Measurements from ENCODE around the gene CNOT11. TPM values are rescaled to one million over a fixed set of nuclear protein-coding genes. Genes with fewer than 3 reads are reported as not detected.
A peak's percentile ranks its signal among the peaks of the same experiment; 100 is the strongest.

CNOT11 gene
- total and polyA plus RNA-seq, 2 of the 8 experiments (the other 6 are each of a cell fraction or from before 2014, with no cell fraction given), result 41.5 to 54.6 TPM

DNA sequence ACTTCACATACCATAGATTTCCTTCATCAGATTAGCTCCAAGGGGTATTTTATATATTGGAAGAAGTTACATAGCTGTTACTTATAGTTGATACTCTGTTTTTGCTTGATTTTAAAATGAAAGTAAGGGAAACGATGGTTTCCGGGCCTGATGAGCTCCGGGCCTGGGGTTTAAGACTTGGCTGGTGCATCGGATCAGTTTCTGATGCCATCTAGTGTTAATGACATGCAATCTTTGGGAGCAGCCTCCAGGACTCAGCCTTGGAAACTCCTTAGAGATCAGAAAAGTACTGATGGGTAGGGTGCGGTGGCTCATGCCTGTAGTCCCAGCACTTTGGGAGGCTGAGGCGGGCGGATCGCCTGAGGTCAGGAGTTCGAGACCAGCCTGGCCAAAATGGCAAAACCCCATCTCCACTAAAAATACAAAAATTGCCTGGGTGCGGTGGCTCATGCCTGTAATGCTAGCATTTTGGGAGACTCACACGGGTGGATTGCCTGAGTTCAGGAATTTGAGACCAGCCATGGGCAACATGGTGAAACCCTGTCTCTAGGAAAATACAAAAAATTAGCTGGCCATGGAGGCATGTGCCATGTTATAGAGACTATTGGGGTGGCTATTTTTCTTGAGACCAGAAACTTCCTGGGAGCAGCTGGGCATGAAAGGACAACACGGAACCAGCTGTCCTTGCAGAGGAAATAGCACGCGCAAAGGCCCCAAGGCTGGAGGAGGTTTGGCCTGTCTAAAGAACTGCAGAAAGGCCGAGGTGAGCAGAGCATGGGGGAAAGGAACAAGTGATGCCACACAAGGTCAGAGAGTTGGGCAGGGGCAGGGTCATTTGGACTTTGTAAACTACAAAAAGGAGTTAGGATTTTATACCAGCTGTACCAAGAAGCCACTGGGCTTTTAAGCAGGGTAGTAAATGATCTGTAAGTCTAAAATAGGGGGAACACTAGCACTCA is 46.9 kb upstream of the CNOT11 start:
- H3K79me1 ChIP-seq (ENCODE audit: low read depth, low read length), result no peaks in the 10 kb centered on the region
- WGBS, 2 experiments (ENCODE audit: extremely low coverage in 1 of 2, insufficient coverage in 1 of 2, insufficient read length in 1 of 2, insufficient replicate concordance in 2 of 2, low coverage in 1 of 2, low lambda C conversion rate in 2 of 2, missing lambda C conversion rate in 1 of 2), result 81% methylated on average over 15 of the region's 15 CpGs; no CpG with 5 or more reads in 1 of the 2 experiments
- H3K27ac ChIP-seq (ENCODE audit: low read depth, low read length), result no peak overlapping the region
- no peak overlapping the region for H3K4ac ChIP-seq (replicated peaks; ENCODE audit: insufficient read length, low read depth, low read length)
- no peaks in the 10 kb centered on the region; a peak in 1 of 4 replicates for H3K9me3 ChIP-seq (ENCODE audit: insufficient read depth in 2 of 2, low read depth in 1 of 2, low read length in 1 of 2)
- no peak overlapping the region for H4K91ac ChIP-seq (replicated peaks; ENCODE audit: insufficient read length, low read length)
- FAIRE-seq, result peak; percentile 36
- no peaks in the 10 kb centered on the region for H3K23me2 ChIP-seq (ENCODE audit: low read depth, low read length)
- H4K8ac ChIP-seq (ENCODE audit: extremely low read depth, insufficient read depth, low read length), result no peak overlapping the region
- H3K27me3 ChIP-seq (replicated peaks in 1 of 4; ENCODE audit: control insufficient read depth in 3 of 4, extremely low read depth in 1 of 4, insufficient read depth in 3 of 4, low read length in 3 of 4), result no peaks in the 10 kb centered on the region
- H3K4me2 ChIP-seq (ENCODE audit: insufficient read depth in 1 of 2, low read depth in 2 of 2, low read length in 2 of 2), result no peak overlapping the region
- H3K56ac ChIP-seq (replicated peaks; ENCODE audit: insufficient read length, low read depth, low read length), result no peak overlapping the region
- H4K5ac ChIP-seq (ENCODE audit: insufficient read length, low read depth, low read length), result no peak overlapping the region
- H3K4me3 ChIP-seq (ENCODE audit: extremely low read depth in 1 of 4, insufficient read depth in 2 of 4, low read depth in 3 of 4, low read length in 4 of 4), result no peak overlapping the region
- no peak overlapping the region for H2BK5ac ChIP-seq (ENCODE audit: low read depth, low read length)
- H4K20me1 ChIP-seq (replicated peaks in 1 of 2; ENCODE audit: control insufficient read depth in 1 of 2, insufficient read depth in 2 of 2, low read length in 2 of 2), result no peaks in the 10 kb centered on the region
- no peak overlapping the region for H2BK20ac ChIP-seq (ENCODE audit: low read length)
- no peak overlapping the region; the same call in 1 of the 2 replicates for H2AFZ ChIP-seq (ENCODE audit: low read length)
- H3K23ac ChIP-seq (ENCODE audit: insufficient read length), result no peak overlapping the region
- no peak overlapping the region for H2BK15ac ChIP-seq (ENCODE audit: low read length)
- no peak overlapping the region for H2BK120ac ChIP-seq (replicated peaks; ENCODE audit: low read depth, low read length)
- H3K9ac ChIP-seq (replicated peaks in 1 of 4; ENCODE audit: extremely low read depth in 1 of 4, low read depth in 3 of 4, low read length in 3 of 4), result no peak overlapping the region
- ChIA-PET CTCF (ENCODE audit: partially characterized antibody) (interaction anchor here (0.6 to 9.5 kb wide), 33 partner anchors 11 to 595 kb away, joined by 3 to 136 read pairs (median 4); partner anchors contain the start of gene TBC1D8), POLR2A (ENCODE audit: partially characterized antibody) (interaction anchor here (0.6 to 1.9 kb wide), 5 partner anchors 9 to 202 kb away, joined by 3 to 8 read pairs (median 3); no protein-coding TSS in a partner anchor)
- H3K4me1 ChIP-seq (replicated peaks in 1 of 4; ENCODE audit: control insufficient read depth in 3 of 4, insufficient read depth in 4 of 4, low read length in 3 of 4), result no peaks in the 10 kb centered on the region
- H3K14ac ChIP-seq (ENCODE audit: insufficient read length), result no peak overlapping the region
- no peak overlapping the region for H2AK5ac ChIP-seq (ENCODE audit: low read depth, low read length)
- no peaks in the 10 kb centered on the region for H3K36me3 ChIP-seq (ENCODE audit: control insufficient read depth in 2 of 4, insufficient read depth in 4 of 4, low read length in 3 of 4)
- no peak overlapping the region for H3K18ac ChIP-seq (ENCODE audit: extremely low read depth, low read length)
- no peak overlapping the region for H2BK12ac ChIP-seq (ENCODE audit: low read depth, low read length)
- DNase-seq (ENCODE audit: low read depth in 1 of 2, low spot score in 2 of 2), result peak; percentile 19 to 52
- H3K79me2 ChIP-seq (ENCODE audit: control insufficient read depth in 1 of 2, insufficient read depth in 2 of 2, low read length in 2 of 2), result no peaks in the 10 kb centered on the region
